ENCODE data around the gene CLDN14.
A peak's percentile ranks its signal among the peaks of the same experiment; 100 is the strongest.

Gene CLDN14

GRCh38 chr21:36424592-36424991 lies 55.3 kb downstream of the CLDN14 start:
- TF ChIP-seq POLR2A (IDR thresholded peaks at IDR 0.05; ENCODE audit: extremely low read depth, insufficient read length) (no peak), MAX (IDR thresholded peaks at IDR 0.05; ENCODE audit: low read depth, low read length) (no peak), MYC (IDR thresholded peaks at IDR 0.05; ENCODE audit: low read depth, low read length) (no peak)
- TF ChIP-seq, protein P1, sequence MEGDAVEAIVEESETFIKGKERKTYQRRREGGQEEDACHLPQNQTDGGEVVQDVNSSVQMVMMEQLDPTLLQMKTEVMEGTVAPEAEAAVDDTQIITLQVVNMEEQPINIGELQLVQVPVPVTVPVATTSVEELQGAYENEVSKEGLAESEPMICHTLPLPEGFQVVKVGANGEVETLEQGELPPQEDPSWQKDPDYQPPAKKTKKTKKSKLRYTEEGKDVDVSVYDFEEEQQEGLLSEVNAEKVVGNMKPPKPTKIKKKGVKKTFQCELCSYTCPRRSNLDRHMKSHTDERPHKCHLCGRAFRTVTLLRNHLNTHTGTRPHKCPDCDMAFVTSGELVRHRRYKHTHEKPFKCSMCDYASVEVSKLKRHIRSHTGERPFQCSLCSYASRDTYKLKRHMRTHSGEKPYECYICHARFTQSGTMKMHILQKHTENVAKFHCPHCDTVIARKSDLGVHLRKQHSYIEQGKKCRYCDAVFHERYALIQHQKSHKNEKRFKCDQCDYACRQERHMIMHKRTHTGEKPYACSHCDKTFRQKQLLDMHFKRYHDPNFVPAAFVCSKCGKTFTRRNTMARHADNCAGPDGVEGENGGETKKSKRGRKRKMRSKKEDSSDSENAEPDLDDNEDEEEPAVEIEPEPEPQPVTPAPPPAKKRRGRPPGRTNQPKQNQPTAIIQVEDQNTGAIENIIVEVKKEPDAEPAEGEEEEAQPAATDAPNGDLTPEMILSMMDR (IDR thresholded peaks at IDR 0.05; ENCODE audit: low read depth, low read length), result no peak
- H3K4me3 ChIP-seq (ENCODE audit: low read depth, low read length), result no peak overlapping the region
- DNase-seq (ENCODE audit: low read depth), result no peak

DNA sequence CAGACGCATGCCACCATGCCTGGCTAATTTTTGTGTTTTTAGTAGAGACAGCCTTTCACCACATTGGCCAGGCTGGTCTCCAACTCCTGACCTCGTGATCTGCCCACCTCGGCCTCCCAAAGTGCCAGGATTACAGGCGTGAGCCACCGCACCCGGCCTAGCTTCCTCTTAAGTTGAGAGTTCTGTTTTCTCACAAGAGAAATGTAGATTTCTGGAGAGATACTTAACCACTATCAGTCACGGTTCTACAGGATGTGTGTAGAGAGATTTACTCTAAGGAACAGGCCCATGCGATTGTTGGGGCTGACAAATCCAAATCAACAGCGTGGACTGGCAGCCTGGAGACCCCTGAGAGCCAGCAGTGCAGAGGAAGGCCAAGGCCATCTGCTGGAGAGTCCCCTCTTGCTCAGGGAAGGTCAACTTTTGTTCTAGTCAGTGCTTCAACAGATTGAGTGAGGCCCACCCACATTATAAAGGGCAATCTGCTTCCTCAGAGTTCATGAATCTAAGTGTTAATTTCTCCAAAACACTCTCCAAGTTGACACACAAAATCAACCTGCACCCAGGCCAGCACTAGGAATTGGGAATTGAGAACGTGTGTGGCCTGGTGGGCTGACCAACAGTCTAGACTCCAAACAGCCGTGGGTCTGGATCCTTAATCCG lies 56.0 kb downstream of the CLDN14 start:
- no peak for TF ChIP-seq POLR2A (IDR thresholded peaks at IDR 0.05; ENCODE audit: extremely low read depth, insufficient read length)
- TF ChIP-seq, protein P1 (IDR thresholded peaks at IDR 0.05; ENCODE audit: low read depth, low read length), result no peak
- no peak for TF ChIP-seq MAX (IDR thresholded peaks at IDR 0.05; ENCODE audit: low read depth, low read length)
- TF ChIP-seq MYC (IDR thresholded peaks at IDR 0.05; ENCODE audit: low read depth, low read length), result no peak
- no peak overlapping the region for H3K4me3 ChIP-seq (ENCODE audit: low read depth, low read length)
- DNase-seq (ENCODE audit: low read depth), result no peak

GRCh38 chr21:36422279-36423098 lies 57.4 kb downstream of the CLDN14 start:
- peak; percentile 75 for DNase-seq (ENCODE audit: low read depth)
- no peak overlapping the region for H3K4me3 ChIP-seq (ENCODE audit: low read depth, low read length)
- TF ChIP-seq, protein P1 (IDR thresholded peaks at IDR 0.05; ENCODE audit: low read depth, low read length), result peak; percentile 84
- no peak for TF ChIP-seq POLR2A (IDR thresholded peaks at IDR 0.05; ENCODE audit: extremely low read depth, insufficient read length)

GRCh38 chr21:36420571-36421339 lies 59.2 kb downstream of the CLDN14 start:
- TF ChIP-seq, protein P1 (IDR thresholded peaks at IDR 0.05; ENCODE audit: low read depth, low read length), result no peak
- TF ChIP-seq MYC (IDR thresholded peaks at IDR 0.05; ENCODE audit: low read depth, low read length), result no peak
- TF ChIP-seq POLR2A (IDR thresholded peaks at IDR 0.05; ENCODE audit: extremely low read depth, insufficient read length), result no peak
- TF ChIP-seq MAX (IDR thresholded peaks at IDR 0.05; ENCODE audit: low read depth, low read length), result no peak
- DNase-seq (ENCODE audit: low read depth), result no peak
- no peak overlapping the region for H3K4me3 ChIP-seq (ENCODE audit: low read depth, low read length)

GRCh38 chr21:36419996-36420395 lies 59.9 kb downstream of the CLDN14 start:
- DNase-seq (ENCODE audit: low read depth), result peak; percentile 83
- TF ChIP-seq MAX (IDR thresholded peaks at IDR 0.05; ENCODE audit: low read depth, low read length), result no peak
- TF ChIP-seq, protein P1 (IDR thresholded peaks at IDR 0.05; ENCODE audit: low read depth, low read length), result peak; percentile 66
- H3K4me3 ChIP-seq (ENCODE audit: low read depth, low read length), result no peak overlapping the region

Data from NB4 (cell line).